ENCODE results near the gene HSD17B3.

GRCh38 chr9:96188571-96188970 is 113.4 kb downstream of the HSD17B3 start:
- TF ChIP-seq CTCF (conservative IDR thresholded peaks at IDR 0.05) (no peak), ZFX (IDR thresholded peaks at IDR 0.05) (no peak)
